Ishikawa (cell line): ENCODE results near the gene CAPZB.

Experiments
- CEBPB ChIP-seq: IDR thresholded peaks from 2 replicates; pipeline ENCODE4 v1.6.1; 2012
- CREB1 ChIP-seq: IDR thresholded peaks from 2 replicates; pipeline ENCODE4 v1.6.1; 2012; ENCODE audit warnings: low read depth
- EGR1 ChIP-seq: IDR thresholded peaks from 2 replicates; pipeline ENCODE4 v1.6.1; 2012
- EP300 ChIP-seq: IDR thresholded peaks from 2 replicates; pipeline ENCODE4 v1.6.1; 2012; ENCODE audit warnings: borderline replicate concordance
- FOXM1 ChIP-seq: IDR thresholded peaks from 2 replicates; pipeline ENCODE4 v1.6.1; 2012; ENCODE audit warnings: low read depth, borderline replicate concordance
- NFIC ChIP-seq: IDR thresholded peaks from 2 replicates; pipeline ENCODE4 v1.6.1; 2012
- RAD21 ChIP-seq: IDR thresholded peaks from 2 replicates; pipeline ENCODE4 v1.6.1; 2012; ENCODE audit warnings: low read depth
- TAF1 ChIP-seq: IDR thresholded peaks from 2 replicates; pipeline ENCODE4 v1.6.1; 2012; ENCODE audit warnings: low read depth, mild to moderate bottlenecking
- TCF12 ChIP-seq: IDR thresholded peaks from 2 replicates; pipeline ENCODE4 v1.6.1; 2012; ENCODE audit warnings: low read depth
- TEAD4 ChIP-seq: IDR thresholded peaks from 2 replicates; pipeline ENCODE4 v1.6.1; 2012
- YY1 ChIP-seq: IDR thresholded peaks from 2 replicates; pipeline ENCODE4 v1.6.1; 2012; ENCODE audit warnings: low read depth
- ZBTB7A ChIP-seq: IDR thresholded peaks from 2 replicates; pipeline ENCODE4 v1.6.1; 2012; ENCODE audit warnings: low read depth
- TF ChIP-seq, protein P1 (sequence below): IDR thresholded peaks from 2 replicates; pipeline ENCODE4 v1.6.1; 2012
- TF ChIP-seq, protein P2 (sequence below): IDR thresholded peaks from 2 replicates; pipeline ENCODE4 v1.6.1; 2012
- TF ChIP-seq, protein P3 (sequence below): IDR thresholded peaks from 2 replicates; pipeline ENCODE4 v1.6.1; 2012; ENCODE audit warnings: low read depth, mild to moderate bottlenecking

The CAPZB gene

GRCh38 chr1:19384772-19385187 is 100.6 kb downstream of the CAPZB start:
- TF ChIP-seq EGR1 (no peak), FOXM1 (no peak)

DNA sequence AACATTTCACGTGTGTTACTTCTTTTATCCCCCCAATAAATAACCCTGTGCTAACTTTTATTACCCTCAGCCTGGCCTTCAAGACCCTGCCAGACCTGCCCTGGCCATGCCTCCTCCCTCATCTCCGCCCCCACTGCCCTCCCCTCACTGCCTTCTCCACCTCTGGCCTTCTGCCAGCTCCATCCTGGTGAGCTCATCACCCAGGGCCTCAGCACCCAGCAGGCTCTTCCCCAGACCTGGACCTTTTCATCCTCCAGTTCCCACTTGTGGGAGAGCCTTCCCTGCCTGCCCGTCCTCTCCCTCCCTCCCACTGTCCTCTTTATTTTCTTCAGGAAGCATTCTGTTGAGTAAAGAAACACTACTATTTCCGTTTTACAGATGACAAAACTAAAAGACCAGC is 101.2 kb downstream of the CAPZB start:
- TF ChIP-seq CEBPB, result no peak
- peak; percentile 74 for TF ChIP-seq NFIC

DNA sequence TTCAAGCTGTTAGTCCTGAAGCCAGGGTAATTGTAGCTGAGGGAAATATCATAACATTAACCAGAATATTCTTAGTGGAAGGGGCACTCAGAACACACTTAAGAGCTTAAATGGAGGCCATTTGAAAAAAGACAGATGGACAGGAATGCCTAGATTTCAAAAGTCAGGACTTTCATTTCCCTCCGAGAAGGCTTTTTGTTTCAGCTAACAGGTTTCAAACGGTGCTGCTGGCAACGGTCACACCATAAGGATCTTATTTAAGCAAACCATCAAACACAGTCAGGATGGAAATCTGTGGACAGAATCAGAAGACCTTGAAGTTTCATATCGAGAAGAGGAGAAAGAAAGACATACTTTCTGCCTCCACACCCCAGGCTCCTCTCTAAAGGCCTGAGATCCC is 103.1 kb downstream of the CAPZB start:
- TF ChIP-seq YY1 (no peak), NFIC (no peak), TAF1 (no peak), FOXM1 (no peak), CREB1 (no peak), RAD21 (no peak), TEAD4 (no peak), EGR1 (no peak), TCF12 (no peak), CEBPB (no peak), EP300 (no peak), ZBTB7A (no peak)
- TF ChIP-seq, protein P1, sequence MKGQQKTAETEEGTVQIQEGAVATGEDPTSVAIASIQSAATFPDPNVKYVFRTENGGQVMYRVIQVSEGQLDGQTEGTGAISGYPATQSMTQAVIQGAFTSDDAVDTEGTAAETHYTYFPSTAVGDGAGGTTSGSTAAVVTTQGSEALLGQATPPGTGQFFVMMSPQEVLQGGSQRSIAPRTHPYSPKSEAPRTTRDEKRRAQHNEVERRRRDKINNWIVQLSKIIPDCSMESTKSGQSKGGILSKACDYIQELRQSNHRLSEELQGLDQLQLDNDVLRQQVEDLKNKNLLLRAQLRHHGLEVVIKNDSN, result no peak
- TF ChIP-seq, protein P2, sequence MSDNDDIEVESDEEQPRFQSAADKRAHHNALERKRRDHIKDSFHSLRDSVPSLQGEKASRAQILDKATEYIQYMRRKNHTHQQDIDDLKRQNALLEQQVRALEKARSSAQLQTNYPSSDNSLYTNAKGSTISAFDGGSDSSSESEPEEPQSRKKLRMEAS, result no peak
- TF ChIP-seq, protein P3, sequence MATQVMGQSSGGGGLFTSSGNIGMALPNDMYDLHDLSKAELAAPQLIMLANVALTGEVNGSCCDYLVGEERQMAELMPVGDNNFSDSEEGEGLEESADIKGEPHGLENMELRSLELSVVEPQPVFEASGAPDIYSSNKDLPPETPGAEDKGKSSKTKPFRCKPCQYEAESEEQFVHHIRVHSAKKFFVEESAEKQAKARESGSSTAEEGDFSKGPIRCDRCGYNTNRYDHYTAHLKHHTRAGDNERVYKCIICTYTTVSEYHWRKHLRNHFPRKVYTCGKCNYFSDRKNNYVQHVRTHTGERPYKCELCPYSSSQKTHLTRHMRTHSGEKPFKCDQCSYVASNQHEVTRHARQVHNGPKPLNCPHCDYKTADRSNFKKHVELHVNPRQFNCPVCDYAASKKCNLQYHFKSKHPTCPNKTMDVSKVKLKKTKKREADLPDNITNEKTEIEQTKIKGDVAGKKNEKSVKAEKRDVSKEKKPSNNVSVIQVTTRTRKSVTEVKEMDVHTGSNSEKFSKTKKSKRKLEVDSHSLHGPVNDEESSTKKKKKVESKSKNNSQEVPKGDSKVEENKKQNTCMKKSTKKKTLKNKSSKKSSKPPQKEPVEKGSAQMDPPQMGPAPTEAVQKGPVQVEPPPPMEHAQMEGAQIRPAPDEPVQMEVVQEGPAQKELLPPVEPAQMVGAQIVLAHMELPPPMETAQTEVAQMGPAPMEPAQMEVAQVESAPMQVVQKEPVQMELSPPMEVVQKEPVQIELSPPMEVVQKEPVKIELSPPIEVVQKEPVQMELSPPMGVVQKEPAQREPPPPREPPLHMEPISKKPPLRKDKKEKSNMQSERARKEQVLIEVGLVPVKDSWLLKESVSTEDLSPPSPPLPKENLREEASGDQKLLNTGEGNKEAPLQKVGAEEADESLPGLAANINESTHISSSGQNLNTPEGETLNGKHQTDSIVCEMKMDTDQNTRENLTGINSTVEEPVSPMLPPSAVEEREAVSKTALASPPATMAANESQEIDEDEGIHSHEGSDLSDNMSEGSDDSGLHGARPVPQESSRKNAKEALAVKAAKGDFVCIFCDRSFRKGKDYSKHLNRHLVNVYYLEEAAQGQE, result no peak

GRCh38 chr1:19381261-19381660 is 104.1 kb downstream of the CAPZB start:
- TF ChIP-seq ZBTB7A, result no peak
- TF ChIP-seq EGR1, result no peak
- no peak for TF ChIP-seq YY1
- TF ChIP-seq, protein P3, result no peak
- no peak for TF ChIP-seq FOXM1
- TF ChIP-seq TEAD4, result no peak
- no peak for TF ChIP-seq CREB1
- no peak for TF ChIP-seq TCF12
- no peak for TF ChIP-seq NFIC
- TF ChIP-seq, protein P1, result no peak
- TF ChIP-seq, protein P2, result no peak
- TF ChIP-seq RAD21, result no peak
- TF ChIP-seq CEBPB, result no peak
- TF ChIP-seq TAF1, result no peak
- no peak for TF ChIP-seq EP300

DNA sequence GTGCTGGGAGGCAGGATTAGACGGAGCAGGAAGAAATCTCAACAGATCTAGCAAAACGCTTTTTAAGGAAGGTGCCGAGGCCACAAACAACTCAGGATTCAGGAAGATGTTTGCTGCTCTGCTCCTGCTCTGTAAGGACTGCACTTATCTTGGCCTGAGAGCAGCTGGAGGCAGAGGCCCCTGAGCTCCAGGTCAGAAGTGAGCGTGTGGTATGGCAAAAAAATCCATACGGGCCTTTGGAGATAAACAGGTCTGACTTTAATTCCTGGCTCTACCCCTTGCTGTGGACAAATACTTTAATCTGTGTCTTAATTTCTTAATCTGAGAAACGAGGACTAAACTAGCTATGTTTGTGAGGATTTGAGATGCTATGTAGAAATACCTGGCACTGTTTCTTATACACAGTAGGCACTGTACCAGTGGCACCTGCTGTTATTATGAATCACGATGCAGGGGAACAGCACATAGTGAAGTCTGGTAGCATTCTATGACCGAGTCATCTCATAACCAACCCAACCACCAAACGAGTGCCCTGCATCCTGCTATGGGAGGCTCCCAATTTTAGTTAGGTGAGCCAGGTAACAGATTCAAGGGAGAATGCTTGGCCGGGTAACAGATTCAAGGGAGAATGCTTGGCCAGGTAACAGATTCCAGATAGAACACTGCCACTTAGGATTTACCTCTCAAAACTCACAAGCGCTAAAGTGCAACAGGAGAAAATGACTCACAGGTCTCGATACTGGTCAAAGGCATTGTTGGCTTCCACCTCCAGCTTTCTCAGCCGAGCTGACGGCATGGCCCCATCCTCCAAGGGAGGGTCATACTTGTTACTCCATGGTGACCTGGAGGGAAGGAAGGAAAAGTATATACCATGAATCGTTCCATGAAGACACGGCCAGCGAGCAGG is 107.3 kb downstream of the CAPZB start:
- TF ChIP-seq FOXM1, result no peak
- no peak for TF ChIP-seq CEBPB
